ENCODE results near the gene PHACTR1.

The PHACTR1 gene

GRCh38 chr6:12803486-12803885, 86.9 kb downstream of the PHACTR1 start:
- no peak for DNase-seq (ENCODE audit: low read depth)

GRCh38 chr6:12804952-12805645, 88.5 kb downstream of the PHACTR1 start:
- no peak for DNase-seq (ENCODE audit: low read depth)

GRCh38 chr6:12806136-12806535, 89.6 kb downstream of the PHACTR1 start:
- DNase-seq (ENCODE audit: low read depth), result no peak

- no peak for DNase-seq (ENCODE audit: low read depth)
Measured at GRCh38 chr6:12806796-12807195, 90.2 kb downstream of the PHACTR1 start.

GRCh38 chr6:12811519-12811918, 95.0 kb downstream of the PHACTR1 start:
- DNase-seq (ENCODE audit: low read depth), result no peak

- DNase-seq (ENCODE audit: low read depth), result no peak
Measured at GRCh38 chr6:12813321-12813720, 96.8 kb downstream of the PHACTR1 start.

GRCh38 chr6:12814015-12814414, 97.4 kb downstream of the PHACTR1 start:
- no peak for DNase-seq (ENCODE audit: low read depth)

- DNase-seq (ENCODE audit: low read depth), result no peak
Measured at GRCh38 chr6:12815089-12815488, 98.5 kb downstream of the PHACTR1 start.

- no peak for DNase-seq (ENCODE audit: low read depth)
Measured at GRCh38 chr6:12815884-12816600, 99.5 kb downstream of the PHACTR1 start.

- DNase-seq (ENCODE audit: low read depth), result no peak
Measured at GRCh38 chr6:12818324-12818723, 101.8 kb downstream of the PHACTR1 start.

GRCh38 chr6:12823847-12824246, 107.3 kb downstream of the PHACTR1 start:
- DNase-seq (ENCODE audit: low read depth), result no peak

- DNase-seq (ENCODE audit: low read depth), result no peak
Measured at GRCh38 chr6:12826584-12826983, 110.0 kb downstream of the PHACTR1 start.

GRCh38 chr6:12827921-12828320, 111.4 kb downstream of the PHACTR1 start:
- DNase-seq (ENCODE audit: low read depth), result no peak

GRCh38 chr6:12832226-12832735, 115.7 kb downstream of the PHACTR1 start:
- DNase-seq (ENCODE audit: low read depth), result no peak

- no peak for DNase-seq (ENCODE audit: low read depth)
Measured at GRCh38 chr6:12836009-12836408, 119.4 kb downstream of the PHACTR1 start.

GRCh38 chr6:12841619-12842018, 125.1 kb downstream of the PHACTR1 start:
- no peak for DNase-seq (ENCODE audit: low read depth)

- DNase-seq (ENCODE audit: low read depth), result no peak
Measured at GRCh38 chr6:12842114-12842513, 125.5 kb downstream of the PHACTR1 start.

GRCh38 chr6:12842658-12843057, 126.1 kb downstream of the PHACTR1 start:
- no peak for DNase-seq (ENCODE audit: low read depth)

- DNase-seq (ENCODE audit: low read depth), result no peak
Measured at GRCh38 chr6:12844284-12845223, 128.0 kb downstream of the PHACTR1 start.

- DNase-seq (ENCODE audit: low read depth), result no peak
Measured at GRCh38 chr6:12845224-12846004, 128.8 kb downstream of the PHACTR1 start.
